Smooth muscle cell of the pulmonary artery (primary cell): ENCODE data around the gene TREML2. TPM values are rescaled to one million over a fixed set of nuclear protein-coding genes. Genes with fewer than 3 reads are reported as not detected.

Source experiments
- total RNA-seq: library from RNA; depleted of rRNA; stranded (reverse); fragments of >200 nt; gene quantifications from 2 replicates; pipeline ENCODE4 v1.2.3, GENCODE V29; 2014

Gene TREML2
- 0.07 TPM in 1 of 2 replicates, not detected in the other for total RNA-seq

GRCh38 chr6:41200901-41201763, at the start of gene TREML2:
Gene TREML2 (minus strand): TSS chr6:41201149. CDS start chr6:41201008, 141 bp downstream.

DNA sequence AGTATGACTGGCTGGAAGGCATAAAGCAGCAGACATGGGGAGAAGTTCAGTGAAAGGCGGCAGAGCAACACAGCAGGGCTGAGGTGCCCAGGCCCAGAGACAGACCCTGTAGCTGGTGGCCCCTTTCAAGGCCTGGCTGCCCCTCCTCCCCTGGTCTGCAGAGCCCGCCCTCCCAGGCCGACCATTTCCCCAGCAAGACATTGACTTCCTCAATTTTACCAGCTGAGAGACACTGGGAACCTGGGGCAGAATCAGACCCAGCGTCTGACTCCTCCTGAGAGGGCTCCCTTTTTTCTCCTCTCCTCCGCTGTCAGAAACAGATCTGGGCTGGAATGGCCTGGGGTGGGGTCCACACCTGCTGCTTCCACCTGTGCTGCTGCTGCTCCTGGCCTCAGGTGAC, 27.1 kb upstream of the TREML2 start, which contains the start of gene TREML4:
TSS of gene TREML4 (plus strand) at position 254 of the 400 bp plus-strand sequence. CDS start at position 333, 79 bp downstream.

DNA sequence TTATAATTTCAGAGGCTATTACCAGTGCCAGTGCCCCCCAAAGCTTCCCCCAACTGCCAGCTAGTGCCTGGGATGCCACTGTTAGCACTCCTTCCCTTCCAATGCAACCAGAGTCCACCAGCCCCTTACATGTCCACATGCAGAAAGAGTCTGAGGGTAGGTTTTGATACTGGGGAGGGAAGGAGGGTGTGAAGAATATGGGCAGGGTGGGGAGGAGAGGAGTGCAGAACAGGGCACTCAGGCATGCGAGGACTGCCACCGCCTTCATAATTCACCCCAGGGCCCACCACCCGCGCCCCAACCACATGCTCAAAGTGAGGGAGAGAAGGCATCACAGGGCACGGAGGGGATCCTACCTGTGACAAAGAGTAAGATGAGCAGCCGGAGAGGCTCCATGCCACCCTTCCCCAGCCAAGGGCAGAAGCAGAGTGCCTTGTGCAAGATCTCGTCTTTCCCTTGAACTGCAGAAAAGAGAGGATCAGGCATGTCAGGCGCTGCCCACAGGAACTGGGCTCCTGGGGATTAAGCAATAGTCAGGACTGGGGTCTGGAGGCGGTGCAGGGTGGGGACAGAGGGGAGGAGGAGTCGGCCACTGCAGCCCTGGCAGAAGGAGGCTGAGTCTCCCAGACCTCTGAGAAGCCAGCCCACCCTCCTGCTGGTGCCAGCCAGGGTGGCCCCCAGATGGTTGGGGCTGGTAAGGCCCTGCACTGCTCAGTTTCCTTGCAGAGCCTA, 38.1 kb downstream of the TREML2 start, which contains the start of gene TREM2:
TSS of gene TREM2 (minus strand) at position 430 of the 732 bp plus-strand sequence. CDS start at position 396, 34 bp downstream.

DNA sequence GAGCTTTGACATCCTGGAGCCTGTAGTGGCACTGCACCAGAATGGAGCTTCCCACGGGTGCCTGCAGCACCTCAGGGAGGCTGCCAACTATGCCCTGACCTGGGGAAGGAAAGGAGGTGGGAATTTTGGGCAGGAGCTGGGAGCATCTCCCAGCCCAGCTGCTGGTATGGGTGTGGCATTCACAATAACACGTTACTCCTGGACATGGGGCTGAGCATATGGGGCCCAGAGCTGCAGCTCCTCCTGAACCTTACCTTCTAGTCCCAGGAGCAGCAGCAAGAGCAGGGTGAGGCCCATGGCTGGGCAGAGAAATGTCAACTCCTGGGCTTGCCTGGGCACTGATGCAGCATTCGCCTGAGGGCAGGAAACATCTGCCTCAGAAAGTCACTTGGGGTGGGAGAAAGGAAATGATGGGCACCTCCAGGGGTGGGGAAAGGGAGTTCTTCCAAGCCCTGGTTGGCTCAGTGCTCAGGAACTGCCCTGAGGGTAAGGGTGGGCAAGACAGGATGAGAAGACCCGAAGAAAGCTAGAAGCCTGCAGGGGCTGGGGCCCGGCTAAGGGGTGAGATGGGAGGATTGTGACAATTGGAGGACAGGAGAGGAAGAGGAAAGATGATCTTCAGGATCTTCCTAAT, 46.8 kb downstream of the TREML2 start, which contains the start of gene TREML1:
TSS of gene TREML1 (minus strand) at position 356 of the 634 bp plus-strand sequence. CDS start at position 297, 59 bp downstream.

Other genes with a start within 250 kb of the TREML2 start
- gene UNC5CL, start 161.9 kb downstream of the TREML2 start, total RNA-seq: under 0.01 and 0.07 TPM in 2 replicates
- not detected in 2 replicates for gene TSPO2, start 158.7 kb downstream of the TREML2 start, total RNA-seq
- gene APOBEC2, start 147.9 kb downstream of the TREML2 start, total RNA-seq: not detected in 2 replicates
- 7.5 and 8.5 TPM in 2 replicates for gene OARD1, start 128.8 kb downstream of the TREML2 start, total RNA-seq
- gene NFYA, start 128.2 kb downstream of the TREML2 start, total RNA-seq: 16.3 and 20.3 TPM in 2 replicates
- not detected in 2 replicates for gene TREML1, start 46.8 kb downstream of the TREML2 start, total RNA-seq
- gene TREM2, start 38.0 kb downstream of the TREML2 start, total RNA-seq: not detected in 2 replicates
- gene TREML4, start 27.2 kb upstream of the TREML2 start, total RNA-seq: not detected in 2 replicates
- 1.5 and 19.5 TPM in 2 replicates for gene TREM1, start 85.5 kb upstream of the TREML2 start, total RNA-seq
- gene NCR2, start 134.5 kb upstream of the TREML2 start, total RNA-seq: not detected in 2 replicates